H1 (cell line): ENCODE measurements around the gene PSMD13. TPM values are rescaled to one million over a fixed set of nuclear protein-coding genes. Genes with fewer than 3 reads are reported as not detected.

ENCODE experiments used
- CREB1 ChIP-seq: IDR thresholded peaks from 2 replicates; pipeline ENCODE4 v1.6.1; 2012; ENCODE audit warnings: inconsistent platforms
- polyA plus RNA-seq, 7 experiments: library from polyadenylated mRNA; depleted of rRNA in 3 of 7; stranded (reverse) in 5 of 7; unstranded in 2 of 7; fragments of >200 nt in 5 of 7; fragments of 200-250 nt in 2 of 7; gene quantifications; 1 replicate in 5 of 7; 2 replicates in 1 of 7; 4 replicates in 1 of 7; pipeline versions ENCODE4 v1.2.1 to v1.2.3, GENCODE V29; 2011 to 2013; ENCODE audit warnings: missing spikeins in 2 of 7, mixed read lengths in 2 of 7
- total RNA-seq: library from RNA; stranded (reverse); fragmentation: NEBNext Ultra II Directional; extraction: Animal tissue kit (Norgen Biotek cat#: 25700); gene quantifications from 2 replicates; pipeline ENCODE4 v1.2.1, GENCODE V29; 2021

The PSMD13 gene
- total and polyA plus RNA-seq, 2 of the 8 experiments (the other 6 are each of a cell fraction or from before 2014, with no cell fraction given) = 121 to 141 TPM

GRCh38 chr11:208181-208916, 28.4 kb upstream of the PSMD13 start (continued):
- TF ChIP-seq CREB1 = peak; percentile 41; the same call in 1 of the 2 replicates
